ENCODE data around the gene SNX18. TPM values are rescaled to one million over a fixed set of nuclear protein-coding genes. Genes with fewer than 3 reads are reported as not detected.

The SNX18 gene
- total and polyA plus RNA-seq, 2 of the 8 experiments (the other 6 are each of a cell fraction or from before 2014, with no cell fraction given), result 5.8 to 17.7 TPM

DNA sequence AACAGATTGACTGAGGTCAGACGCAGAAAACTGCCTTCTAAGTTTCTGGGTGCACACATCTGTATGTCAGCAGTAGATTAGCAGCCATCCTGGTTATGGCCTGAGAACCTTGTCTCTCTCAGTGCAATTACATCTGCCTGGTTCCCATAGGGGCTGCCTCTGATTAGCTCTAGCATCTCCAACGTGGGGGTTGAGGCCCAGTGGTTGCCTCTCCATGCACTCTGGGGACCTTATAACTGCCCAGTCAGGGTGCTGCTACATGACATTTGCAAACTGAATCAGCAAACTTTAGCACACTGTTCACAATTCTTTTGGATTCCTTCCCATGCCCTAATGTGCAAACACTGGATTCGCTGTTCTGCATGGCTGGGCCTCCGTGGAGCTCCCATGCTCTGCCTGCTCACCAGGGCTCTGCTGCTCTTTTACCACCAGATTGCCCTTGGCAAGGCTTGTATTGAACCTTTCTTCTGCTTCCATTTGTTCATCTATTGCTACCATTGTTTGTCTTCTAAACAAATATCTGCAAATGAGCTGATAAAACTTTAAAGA lies 36.2 kb downstream of the SNX18 start (continued):
- TF ChIP-seq, protein P1, sequence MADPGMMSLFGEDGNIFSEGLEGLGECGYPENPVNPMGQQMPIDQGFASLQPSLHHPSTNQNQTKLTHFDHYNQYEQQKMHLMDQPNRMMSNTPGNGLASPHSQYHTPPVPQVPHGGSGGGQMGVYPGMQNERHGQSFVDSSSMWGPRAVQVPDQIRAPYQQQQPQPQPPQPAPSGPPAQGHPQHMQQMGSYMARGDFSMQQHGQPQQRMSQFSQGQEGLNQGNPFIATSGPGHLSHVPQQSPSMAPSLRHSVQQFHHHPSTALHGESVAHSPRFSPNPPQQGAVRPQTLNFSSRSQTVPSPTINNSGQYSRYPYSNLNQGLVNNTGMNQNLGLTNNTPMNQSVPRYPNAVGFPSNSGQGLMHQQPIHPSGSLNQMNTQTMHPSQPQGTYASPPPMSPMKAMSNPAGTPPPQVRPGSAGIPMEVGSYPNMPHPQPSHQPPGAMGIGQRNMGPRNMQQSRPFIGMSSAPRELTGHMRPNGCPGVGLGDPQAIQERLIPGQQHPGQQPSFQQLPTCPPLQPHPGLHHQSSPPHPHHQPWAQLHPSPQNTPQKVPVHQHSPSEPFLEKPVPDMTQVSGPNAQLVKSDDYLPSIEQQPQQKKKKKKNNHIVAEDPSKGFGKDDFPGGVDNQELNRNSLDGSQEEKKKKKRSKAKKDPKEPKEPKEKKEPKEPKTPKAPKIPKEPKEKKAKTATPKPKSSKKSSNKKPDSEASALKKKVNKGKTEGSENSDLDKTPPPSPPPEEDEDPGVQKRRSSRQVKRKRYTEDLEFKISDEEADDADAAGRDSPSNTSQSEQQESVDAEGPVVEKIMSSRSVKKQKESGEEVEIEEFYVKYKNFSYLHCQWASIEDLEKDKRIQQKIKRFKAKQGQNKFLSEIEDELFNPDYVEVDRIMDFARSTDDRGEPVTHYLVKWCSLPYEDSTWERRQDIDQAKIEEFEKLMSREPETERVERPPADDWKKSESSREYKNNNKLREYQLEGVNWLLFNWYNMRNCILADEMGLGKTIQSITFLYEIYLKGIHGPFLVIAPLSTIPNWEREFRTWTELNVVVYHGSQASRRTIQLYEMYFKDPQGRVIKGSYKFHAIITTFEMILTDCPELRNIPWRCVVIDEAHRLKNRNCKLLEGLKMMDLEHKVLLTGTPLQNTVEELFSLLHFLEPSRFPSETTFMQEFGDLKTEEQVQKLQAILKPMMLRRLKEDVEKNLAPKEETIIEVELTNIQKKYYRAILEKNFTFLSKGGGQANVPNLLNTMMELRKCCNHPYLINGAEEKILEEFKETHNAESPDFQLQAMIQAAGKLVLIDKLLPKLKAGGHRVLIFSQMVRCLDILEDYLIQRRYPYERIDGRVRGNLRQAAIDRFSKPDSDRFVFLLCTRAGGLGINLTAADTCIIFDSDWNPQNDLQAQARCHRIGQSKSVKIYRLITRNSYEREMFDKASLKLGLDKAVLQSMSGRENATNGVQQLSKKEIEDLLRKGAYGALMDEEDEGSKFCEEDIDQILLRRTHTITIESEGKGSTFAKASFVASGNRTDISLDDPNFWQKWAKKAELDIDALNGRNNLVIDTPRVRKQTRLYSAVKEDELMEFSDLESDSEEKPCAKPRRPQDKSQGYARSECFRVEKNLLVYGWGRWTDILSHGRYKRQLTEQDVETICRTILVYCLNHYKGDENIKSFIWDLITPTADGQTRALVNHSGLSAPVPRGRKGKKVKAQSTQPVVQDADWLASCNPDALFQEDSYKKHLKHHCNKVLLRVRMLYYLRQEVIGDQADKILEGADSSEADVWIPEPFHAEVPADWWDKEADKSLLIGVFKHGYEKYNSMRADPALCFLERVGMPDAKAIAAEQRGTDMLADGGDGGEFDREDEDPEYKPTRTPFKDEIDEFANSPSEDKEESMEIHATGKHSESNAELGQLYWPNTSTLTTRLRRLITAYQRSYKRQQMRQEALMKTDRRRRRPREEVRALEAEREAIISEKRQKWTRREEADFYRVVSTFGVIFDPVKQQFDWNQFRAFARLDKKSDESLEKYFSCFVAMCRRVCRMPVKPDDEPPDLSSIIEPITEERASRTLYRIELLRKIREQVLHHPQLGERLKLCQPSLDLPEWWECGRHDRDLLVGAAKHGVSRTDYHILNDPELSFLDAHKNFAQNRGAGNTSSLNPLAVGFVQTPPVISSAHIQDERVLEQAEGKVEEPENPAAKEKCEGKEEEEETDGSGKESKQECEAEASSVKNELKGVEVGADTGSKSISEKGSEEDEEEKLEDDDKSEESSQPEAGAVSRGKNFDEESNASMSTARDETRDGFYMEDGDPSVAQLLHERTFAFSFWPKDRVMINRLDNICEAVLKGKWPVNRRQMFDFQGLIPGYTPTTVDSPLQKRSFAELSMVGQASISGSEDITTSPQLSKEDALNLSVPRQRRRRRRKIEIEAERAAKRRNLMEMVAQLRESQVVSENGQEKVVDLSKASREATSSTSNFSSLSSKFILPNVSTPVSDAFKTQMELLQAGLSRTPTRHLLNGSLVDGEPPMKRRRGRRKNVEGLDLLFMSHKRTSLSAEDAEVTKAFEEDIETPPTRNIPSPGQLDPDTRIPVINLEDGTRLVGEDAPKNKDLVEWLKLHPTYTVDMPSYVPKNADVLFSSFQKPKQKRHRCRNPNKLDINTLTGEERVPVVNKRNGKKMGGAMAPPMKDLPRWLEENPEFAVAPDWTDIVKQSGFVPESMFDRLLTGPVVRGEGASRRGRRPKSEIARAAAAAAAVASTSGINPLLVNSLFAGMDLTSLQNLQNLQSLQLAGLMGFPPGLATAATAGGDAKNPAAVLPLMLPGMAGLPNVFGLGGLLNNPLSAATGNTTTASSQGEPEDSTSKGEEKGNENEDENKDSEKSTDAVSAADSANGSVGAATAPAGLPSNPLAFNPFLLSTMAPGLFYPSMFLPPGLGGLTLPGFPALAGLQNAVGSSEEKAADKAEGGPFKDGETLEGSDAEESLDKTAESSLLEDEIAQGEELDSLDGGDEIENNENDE (IDR thresholded peaks at IDR 0.05; ENCODE audit: insufficient replicate concordance, low read length), result no peak
- TF ChIP-seq BCL11A (IDR thresholded peaks at IDR 0.05; ENCODE audit: low read depth in 2 of 2, low read length in 2 of 2) (no peak), ASH2L (IDR thresholded peaks at IDR 0.05; ENCODE audit: low read length) (no peak)

Measured in H1 (cell line).